ENCODE measurements around the gene ZNF385A.

- TF ChIP-seq CTCF (IDR thresholded peaks at IDR 0.05) (no peak), REST (IDR thresholded peaks at IDR 0.05; ENCODE audit: insufficient read depth in 1 of 2, low read depth in 2 of 2, low read length in 1 of 2) (no peak), POLR2AphosphoS5 (IDR thresholded peaks at IDR 0.05; ENCODE audit: low read depth, low read length) (no peak)
Measured at GRCh38 chr12:54405573-54405972, 21.0 kb upstream of the ZNF385A start.

All from Panc1 (cell line).